Right lobe of liver (tissue), 4 donors: ENCODE results near the gene EXD1.

Experiments used
- POLR2A ChIP-seq: fragments of 450-650 bp; IDR thresholded peaks from one replicate; pipeline ENCODE4 v1.6.1; 2017; ENCODE audit warnings: antibody characterized with exemption, mild to moderate bottlenecking
- TF ChIP-seq, protein P1 (sequence below), 4 donors: fragments of 200-600 bp in 3 of 4; fragments of 450-650 bp in 1 of 4; IDR thresholded peaks; one replicate each; pipeline versions ENCODE4 v1.5.1 to v1.8.0; 2016 to 2022; ENCODE audit warnings: antibody characterized with exemption in 4 of 4, mild to moderate bottlenecking in 2 of 4
- donor health status: DM: no; HTN: no; CAD: no.
- donor health status: DM: no; HTN: no; CAD: no.
- donor health status: DM: no; HTN: yes; CAD: no.

DNA sequence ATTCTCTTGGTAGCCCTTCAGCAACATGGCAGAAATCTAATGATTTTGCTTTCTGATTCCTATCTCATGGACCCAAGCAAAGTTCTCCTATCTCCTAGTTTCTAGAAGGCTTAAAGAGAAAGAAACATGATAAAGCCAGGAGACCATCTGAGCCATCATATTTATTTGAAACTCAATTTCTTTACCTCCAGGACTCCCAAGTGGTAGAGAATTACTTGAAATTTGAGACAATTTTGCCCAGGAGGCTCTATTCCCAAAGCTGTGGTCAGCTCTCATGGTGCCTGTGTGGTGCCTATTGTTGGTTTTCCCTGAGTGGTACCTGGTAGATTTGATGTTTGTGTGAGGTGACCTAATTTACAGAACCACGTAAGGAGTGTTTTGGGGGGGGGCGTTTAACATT, 39.3 kb upstream of the EXD1 start:
- TF ChIP-seq, protein P1, sequence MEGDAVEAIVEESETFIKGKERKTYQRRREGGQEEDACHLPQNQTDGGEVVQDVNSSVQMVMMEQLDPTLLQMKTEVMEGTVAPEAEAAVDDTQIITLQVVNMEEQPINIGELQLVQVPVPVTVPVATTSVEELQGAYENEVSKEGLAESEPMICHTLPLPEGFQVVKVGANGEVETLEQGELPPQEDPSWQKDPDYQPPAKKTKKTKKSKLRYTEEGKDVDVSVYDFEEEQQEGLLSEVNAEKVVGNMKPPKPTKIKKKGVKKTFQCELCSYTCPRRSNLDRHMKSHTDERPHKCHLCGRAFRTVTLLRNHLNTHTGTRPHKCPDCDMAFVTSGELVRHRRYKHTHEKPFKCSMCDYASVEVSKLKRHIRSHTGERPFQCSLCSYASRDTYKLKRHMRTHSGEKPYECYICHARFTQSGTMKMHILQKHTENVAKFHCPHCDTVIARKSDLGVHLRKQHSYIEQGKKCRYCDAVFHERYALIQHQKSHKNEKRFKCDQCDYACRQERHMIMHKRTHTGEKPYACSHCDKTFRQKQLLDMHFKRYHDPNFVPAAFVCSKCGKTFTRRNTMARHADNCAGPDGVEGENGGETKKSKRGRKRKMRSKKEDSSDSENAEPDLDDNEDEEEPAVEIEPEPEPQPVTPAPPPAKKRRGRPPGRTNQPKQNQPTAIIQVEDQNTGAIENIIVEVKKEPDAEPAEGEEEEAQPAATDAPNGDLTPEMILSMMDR (IDR thresholded peaks at IDR 0.05), result no peak
- no peak for TF ChIP-seq POLR2A
